SK-N-SH (cell line): ENCODE measurements around the gene HTR1B.
A peak's percentile ranks its signal among the peaks of the same experiment; 100 is the strongest.

Experiments used
- CTCF ChIP-seq: fragments of 200-600 bp; sonication (generic); IDR thresholded peaks from 2 replicates; pipeline ENCODE4 v1.6.1; 2017; ENCODE audit warnings: antibody characterized with exemption, mild to moderate bottlenecking, moderate library complexity
- GATA2 ChIP-seq: sonication (generic); formaldehyde crosslinking; IDR thresholded peaks from 2 replicates; pipeline ENCODE4 v1.5.0; 2020; ENCODE audit warnings: mild to moderate bottlenecking, missing genetic modification reagents
- REST ChIP-seq: IDR thresholded peaks from 2 replicates; pipeline ENCODE4 v1.6.1; 2012; ENCODE audit warnings: mild to moderate bottlenecking, low read depth, low read length, moderate library complexity
- TEAD4 ChIP-seq: IDR thresholded peaks from 2 replicates; pipeline ENCODE4 v1.4.0; 2012; ENCODE audit warnings: mild to moderate bottlenecking, borderline replicate concordance; ENCODE audit not compliant: insufficient read depth

- TF ChIP-seq REST: no peak
- TF ChIP-seq CTCF: peak; percentile 79
- no peak for TF ChIP-seq TEAD4
- no peak for TF ChIP-seq GATA2 (CRISPR knock-in tag)
Measured at GRCh38 chr6:77466055-77466450, 2.8 kb upstream of the HTR1B start.
